Neural crest cell (in vitro differentiated cells): ENCODE measurements around the gene PRKCE. TPM values are rescaled to one million over a fixed set of nuclear protein-coding genes. Genes with fewer than 3 reads are reported as not detected.

Experiments
- DNase-seq: peaks from one replicate; pipeline ENCODE4 v3.0.0; 2021; ENCODE audit warnings: low read depth, mixed read lengths, low spot score
- H3K27ac Mint-ChIP-seq: one replicate; pipeline ENCODE4 v1.8.0; 2021; ENCODE audit warnings: mild to moderate bottlenecking, mixed read lengths; ENCODE audit not compliant: unreplicated experiment
- H3K27me3 Mint-ChIP-seq: 2 replicates; pipeline ENCODE4 v1.8.0; 2021; ENCODE audit warnings: low read depth, mild to moderate bottlenecking, mixed read lengths
- H3K36me3 Mint-ChIP-seq: 2 replicates; pipeline ENCODE4 v1.8.0; 2021; ENCODE audit warnings: low read depth, mild to moderate bottlenecking, mixed read lengths
- H3K4me1 Mint-ChIP-seq: 2 replicates; pipeline ENCODE4 v1.8.0; 2021; ENCODE audit warnings: mixed read lengths
- H3K4me3 Mint-ChIP-seq: one replicate; pipeline ENCODE4 v1.8.0; 2021; ENCODE audit warnings: mild to moderate bottlenecking, mixed read lengths
- H3K9me3 Mint-ChIP-seq: 2 replicates; pipeline ENCODE4 v1.8.0; 2021; ENCODE audit warnings: mixed read lengths
- CTCF ChIP-seq: fragments of 200-600 bp; sonication (generic); conservative IDR thresholded peaks from 2 replicates; pipeline ENCODE4 v1.5.0; 2021; ENCODE audit warnings: antibody characterized with exemption, mild to moderate bottlenecking
- total RNA-seq: library from RNA; stranded (reverse); gene quantifications from 2 replicates; pipeline ENCODE4 v1.2.1, GENCODE V29; 2021

PRKCE gene
- total RNA-seq, 1 donor from 2014 or later: 15.6 TPM

GRCh38 chr2:45921921-45922320 lies 270.4 kb downstream of the PRKCE start:
- DNase-seq: no peak
- H3K4me1 Mint-ChIP-seq: peaks cover 4% of the 10 kb centered on the region
- no peak for TF ChIP-seq CTCF
- H3K36me3 Mint-ChIP-seq: no peaks in the 10 kb centered on the region
- H3K9me3 Mint-ChIP-seq: no peaks in the 10 kb centered on the region
- no peak overlapping the region for H3K4me3 Mint-ChIP-seq
- H3K27me3 Mint-ChIP-seq: no peaks in the 10 kb centered on the region
- H3K27ac Mint-ChIP-seq: no peak overlapping the region

- H3K4me3 Mint-ChIP-seq: no peak overlapping the region
- TF ChIP-seq CTCF: no peak
- no peaks in the 10 kb centered on the region for H3K9me3 Mint-ChIP-seq
- H3K27me3 Mint-ChIP-seq: no peaks in the 10 kb centered on the region
- no peak overlapping the region for H3K27ac Mint-ChIP-seq
- peaks cover 4% of the 10 kb centered on the region for H3K4me1 Mint-ChIP-seq
- H3K36me3 Mint-ChIP-seq: no peaks in the 10 kb centered on the region
- DNase-seq: no peak
Measured at GRCh38 chr2:45922577-45922988, 271.1 kb downstream of the PRKCE start.

GRCh38 chr2:45923701-45924100 lies 272.2 kb downstream of the PRKCE start:
- peaks cover 4% of the 10 kb centered on the region for H3K4me1 Mint-ChIP-seq
- no peaks in the 10 kb centered on the region for H3K9me3 Mint-ChIP-seq
- no peaks in the 10 kb centered on the region for H3K27me3 Mint-ChIP-seq
- no peak for DNase-seq
- no peak for TF ChIP-seq CTCF
- no peaks in the 10 kb centered on the region for H3K36me3 Mint-ChIP-seq
- no peak overlapping the region for H3K4me3 Mint-ChIP-seq
- H3K27ac Mint-ChIP-seq: no peak overlapping the region

- DNase-seq: no peak
- no peak overlapping the region for H3K27ac Mint-ChIP-seq
Measured at GRCh38 chr2:45925026-45925425, 273.6 kb downstream of the PRKCE start.

GRCh38 chr2:45925636-45926366 lies 274.3 kb downstream of the PRKCE start:
- Mint-ChIP-seq H3K27me3 (no peaks in the 10 kb centered on the region), H3K36me3 (no peaks in the 10 kb centered on the region), H3K4me3 (no peak overlapping the region), H3K9me3 (no peaks in the 10 kb centered on the region), H3K4me1 (peaks cover 7% of the 10 kb centered on the region), H3K27ac (peak overlapping the region; percentile 45)
- DNase-seq: no peak
- TF ChIP-seq CTCF: no peak

More at GRCh38 chr2:45925026-45925425, 273.6 kb downstream of the PRKCE start:
- Mint-ChIP-seq H3K4me3 (no peak overlapping the region), H3K36me3 (no peaks in the 10 kb centered on the region), H3K27me3 (no peaks in the 10 kb centered on the region), H3K9me3 (no peaks in the 10 kb centered on the region), H3K4me1 (peaks cover 7% of the 10 kb centered on the region)
- no peak for TF ChIP-seq CTCF
